GM12891 (cell line): ENCODE data around the gene FAM186B.

ENCODE experiments used
- DNase-seq: peaks from one replicate; pipeline ENCODE4 v3.0.0; 2011; ENCODE audit warnings: low spot score; ENCODE audit not compliant: insufficient read length
- FAIRE-seq: peaks from 2 replicates; lab custom pipeline; 2011; peaks lifted over from hg19 to GRCh38; lab: Jason Lieb, UNC
- PAX5 ChIP-seq: IDR thresholded peaks from 2 replicates; pipeline ENCODE4 v1.6.1; 2011; ENCODE audit warnings: low read length, moderate library complexity, mild to moderate bottlenecking; ENCODE audit not compliant: insufficient read depth, severe bottlenecking
- POLR2A ChIP-seq: IDR thresholded peaks from 2 replicates; pipeline ENCODE4 v1.6.1; 2011; ENCODE audit warnings: low read depth, low read length, control low read depth
- POLR2AphosphoS5 ChIP-seq: IDR thresholded peaks from 2 replicates; pipeline ENCODE4 v1.6.1; 2011; ENCODE audit warnings: low read depth, low read length, control low read depth
- POU2F2 ChIP-seq: IDR thresholded peaks from 2 replicates; pipeline ENCODE4 v1.6.1; 2011; ENCODE audit warnings: low read depth, mild to moderate bottlenecking, control low read depth, low read length, moderate library complexity
- SPI1 ChIP-seq: IDR thresholded peaks from 2 replicates; pipeline ENCODE4 v1.6.1; 2011; ENCODE audit warnings: low read depth, low read length, control low read depth
- TAF1 ChIP-seq: IDR thresholded peaks from 2 replicates; pipeline ENCODE4 v1.6.1; 2011; ENCODE audit warnings: low read depth, low read length, control low read depth

FAM186B gene

GRCh38 chr12:49577589-49578315 lies 27.7 kb downstream of the FAM186B start:
- TF ChIP-seq POLR2AphosphoS5 (no peak), POU2F2 (no peak), TAF1 (no peak), POLR2A (no peak), SPI1 (no peak), PAX5 (no peak)
- DNase-seq (no peak), FAIRE-seq (no peak)

GRCh38 chr12:49568442-49569162 lies 36.8 kb downstream of the FAM186B start:
- FAIRE-seq (peak; percentile 51), DNase-seq (no peak)
- TF ChIP-seq POLR2AphosphoS5 (no peak), POLR2A (no peak), POU2F2 (no peak), PAX5 (no peak)

GRCh38 chr12:49567611-49568441 lies 37.6 kb downstream of the FAM186B start, which contains the start of gene MCRS1:
MCRS1 (minus strand) TSS chr12:49568142; CDS start chr12:49566731, 1,411 bp downstream.
- FAIRE-seq: peak; percentile 95
- peak; percentile 90 for DNase-seq
- peak; percentile 90; the same call in 1 of the 2 replicates for TF ChIP-seq POU2F2
- no peak for TF ChIP-seq PAX5
- TF ChIP-seq SPI1: no peak
- TF ChIP-seq POLR2AphosphoS5: peak; percentile 98
- TF ChIP-seq TAF1: peak; percentile 94
- peak; percentile 97 for TF ChIP-seq POLR2A

GRCh38 chr12:49567302-49567610 lies 38.2 kb downstream of the FAM186B start:
- DNase-seq (no peak), FAIRE-seq (no peak)
- TF ChIP-seq TAF1: no peak
- no peak for TF ChIP-seq PAX5
- TF ChIP-seq POLR2AphosphoS5: no peak
- TF ChIP-seq POU2F2: no peak
- TF ChIP-seq SPI1: no peak
- TF ChIP-seq POLR2A: no peak

- DNase-seq: no peak
- TF ChIP-seq POU2F2: no peak
- TF ChIP-seq TAF1: no peak
- TF ChIP-seq PAX5: no peak
- no peak for TF ChIP-seq POLR2A
- TF ChIP-seq POLR2AphosphoS5: no peak
- no peak for TF ChIP-seq SPI1
- FAIRE-seq: no peak
These were observed 39.1 kb downstream of the FAM186B start for GRCh38 chr12:49566361-49566760.

GRCh38 chr12:49565406-49566265 lies 39.8 kb downstream of the FAM186B start:
- DNase-seq (no peak), FAIRE-seq (no peak)
- TF ChIP-seq POU2F2 (no peak), POLR2AphosphoS5 (no peak), POLR2A (no peak), PAX5 (no peak), SPI1 (no peak), TAF1 (no peak)

- no peak for FAIRE-seq
- TF ChIP-seq POLR2A (no peak), TAF1 (no peak), PAX5 (no peak), POU2F2 (no peak), POLR2AphosphoS5 (no peak; the same call in 1 of the 2 replicates), SPI1 (no peak)
- no peak for DNase-seq
These were observed 40.6 kb downstream of the FAM186B start for GRCh38 chr12:49564686-49565405.

GRCh38 chr12:49563951-49564685 lies 41.3 kb downstream of the FAM186B start:
- FAIRE-seq (no peak), DNase-seq (no peak)
- no peak for TF ChIP-seq PAX5
- no peak for TF ChIP-seq POLR2A
- TF ChIP-seq SPI1: no peak
- no peak for TF ChIP-seq POU2F2
- TF ChIP-seq TAF1: no peak
- no peak for TF ChIP-seq POLR2AphosphoS5
